AG09309 (cell line): Measurements from ENCODE around the gene AFTPH.

Experiments used
- DNase-seq: peaks from one replicate; pipeline ENCODE4 v3.0.0-alpha.2; 2010; ENCODE audit warnings: low read depth
- H3K4me3 ChIP-seq: 2 replicates; pipeline ENCODE4 v1.5.1; 2011; ENCODE audit warnings: mild to moderate bottlenecking, low read depth, low read length, moderate library complexity; ENCODE audit not compliant: control insufficient read depth
- TF ChIP-seq, protein P1 (sequence below): IDR thresholded peaks from 2 replicates; pipeline ENCODE4 v1.5.1; 2011; ENCODE audit warnings: mild to moderate bottlenecking, low read depth, low read length, inconsistent platforms; ENCODE audit not compliant: insufficient read depth, control insufficient read depth; ENCODE audit errors: missing control alignments

The AFTPH gene

DNA sequence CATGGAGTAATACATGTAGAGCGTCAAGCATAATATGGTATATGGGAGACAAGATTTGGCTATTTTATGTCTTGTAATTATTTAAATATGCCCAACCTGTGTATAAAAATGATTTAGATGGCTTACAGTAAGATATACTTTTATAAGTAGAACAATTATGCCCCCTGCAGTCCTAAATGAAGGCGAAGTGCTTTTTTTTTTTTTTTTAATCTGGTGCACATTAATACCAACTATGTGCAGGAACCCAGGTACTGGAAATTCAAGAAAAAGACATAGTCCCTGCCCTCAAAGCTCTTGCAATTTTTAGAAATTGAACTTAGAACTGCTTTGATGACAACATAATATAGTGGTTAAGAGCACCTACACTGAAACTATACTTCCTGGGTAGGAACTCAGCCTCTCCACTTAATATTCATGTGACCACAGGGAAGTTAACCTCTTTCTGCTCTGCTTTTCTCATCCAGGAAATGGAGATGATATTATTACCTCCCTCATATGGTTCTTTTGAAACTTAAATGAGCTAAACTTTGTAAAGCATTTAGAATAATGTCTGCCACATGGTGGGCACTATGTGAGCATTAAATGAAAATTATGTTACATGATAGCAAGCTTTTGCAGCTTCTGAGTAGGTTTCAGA, 38.1 kb downstream of the AFTPH start:
- DNase-seq: no peak
- H3K4me3 ChIP-seq: no peak overlapping the region
- TF ChIP-seq, protein P1, sequence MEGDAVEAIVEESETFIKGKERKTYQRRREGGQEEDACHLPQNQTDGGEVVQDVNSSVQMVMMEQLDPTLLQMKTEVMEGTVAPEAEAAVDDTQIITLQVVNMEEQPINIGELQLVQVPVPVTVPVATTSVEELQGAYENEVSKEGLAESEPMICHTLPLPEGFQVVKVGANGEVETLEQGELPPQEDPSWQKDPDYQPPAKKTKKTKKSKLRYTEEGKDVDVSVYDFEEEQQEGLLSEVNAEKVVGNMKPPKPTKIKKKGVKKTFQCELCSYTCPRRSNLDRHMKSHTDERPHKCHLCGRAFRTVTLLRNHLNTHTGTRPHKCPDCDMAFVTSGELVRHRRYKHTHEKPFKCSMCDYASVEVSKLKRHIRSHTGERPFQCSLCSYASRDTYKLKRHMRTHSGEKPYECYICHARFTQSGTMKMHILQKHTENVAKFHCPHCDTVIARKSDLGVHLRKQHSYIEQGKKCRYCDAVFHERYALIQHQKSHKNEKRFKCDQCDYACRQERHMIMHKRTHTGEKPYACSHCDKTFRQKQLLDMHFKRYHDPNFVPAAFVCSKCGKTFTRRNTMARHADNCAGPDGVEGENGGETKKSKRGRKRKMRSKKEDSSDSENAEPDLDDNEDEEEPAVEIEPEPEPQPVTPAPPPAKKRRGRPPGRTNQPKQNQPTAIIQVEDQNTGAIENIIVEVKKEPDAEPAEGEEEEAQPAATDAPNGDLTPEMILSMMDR: peak; percentile 20

DNA sequence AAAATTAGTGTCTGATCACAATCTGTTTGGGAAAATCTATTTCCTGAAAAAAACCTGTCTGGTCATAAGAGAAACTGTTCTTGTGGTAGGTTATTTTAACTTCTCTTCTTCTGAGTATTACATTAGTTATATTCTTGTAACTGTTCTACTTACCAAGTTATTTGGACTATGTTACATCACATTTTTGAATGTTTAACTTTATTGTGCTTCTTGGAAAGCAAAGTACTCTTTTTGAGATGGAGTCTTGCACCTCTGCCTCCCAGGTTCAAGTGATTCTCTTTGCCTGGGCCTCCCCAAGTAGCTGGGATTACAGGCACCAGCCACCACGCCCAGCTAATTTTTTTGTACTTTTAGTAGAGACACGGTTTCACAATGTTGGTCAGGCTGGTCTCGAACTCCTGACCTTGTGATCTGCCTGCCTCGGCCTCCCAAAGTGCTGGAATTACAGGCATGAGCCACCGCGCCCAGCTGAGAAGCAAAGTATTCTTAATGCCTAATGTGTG, 39.4 kb downstream of the AFTPH start:
- H3K4me3 ChIP-seq: no peak overlapping the region
- TF ChIP-seq, protein P1: no peak
- DNase-seq: no peak

DNA sequence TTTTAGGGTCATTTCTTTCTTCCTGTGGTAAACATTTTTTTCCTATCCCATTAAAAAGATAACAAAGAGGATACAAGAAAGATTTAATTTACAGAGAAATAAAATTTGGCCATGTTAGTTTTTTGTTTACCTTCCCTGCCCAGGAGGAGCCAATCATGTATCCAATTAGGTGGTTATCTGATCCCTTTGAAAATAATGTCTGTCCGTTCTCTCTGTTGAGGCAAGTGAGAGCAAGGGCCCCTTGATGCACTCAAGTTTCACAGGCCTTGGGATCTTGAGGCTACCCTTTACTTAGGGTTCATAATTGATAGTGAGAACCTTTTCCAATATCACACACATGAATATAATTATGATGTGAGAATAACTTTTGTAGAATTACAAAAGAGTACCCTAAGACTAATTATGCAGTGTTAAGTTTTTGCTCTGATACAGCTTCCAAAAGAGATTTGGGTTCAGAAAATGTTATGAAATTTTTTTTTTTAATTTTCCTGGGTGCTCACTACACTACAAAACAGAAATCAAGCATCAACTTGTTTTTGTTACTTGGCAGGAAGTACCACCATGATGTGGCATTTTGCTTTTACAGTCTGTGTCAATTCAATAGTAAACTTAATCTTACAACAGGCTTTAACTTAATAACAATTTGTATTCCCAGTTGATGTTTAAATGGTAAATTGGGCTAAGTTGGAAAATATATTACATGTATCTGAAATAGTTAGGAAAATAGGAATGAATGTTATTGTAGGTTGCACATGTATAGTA, 42.0 kb downstream of the AFTPH start:
- DNase-seq: no peak
- TF ChIP-seq, protein P1: no peak
- no peak overlapping the region for H3K4me3 ChIP-seq

DNA sequence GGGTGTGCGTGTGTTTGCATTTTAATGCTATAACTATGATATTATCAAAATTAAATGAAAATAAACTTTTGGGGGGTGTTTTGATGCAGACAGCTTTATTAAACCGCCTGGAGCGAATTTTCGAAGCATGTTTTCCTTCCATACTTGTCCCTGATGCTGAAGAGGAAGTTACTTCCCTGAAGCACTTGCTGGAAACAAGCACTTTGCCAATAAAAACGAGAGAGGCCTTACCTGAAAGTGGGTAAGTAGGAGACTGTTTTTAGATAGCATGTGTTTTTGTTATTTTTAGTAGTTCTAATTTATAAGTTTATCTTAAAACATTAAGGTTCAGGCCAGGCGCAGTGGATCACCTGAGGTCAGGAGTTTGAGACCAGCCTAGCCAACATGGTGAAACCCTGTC, 43.3 kb downstream of the AFTPH start:
- no peak for DNase-seq
- H3K4me3 ChIP-seq: no peak overlapping the region
- TF ChIP-seq, protein P1: no peak

DNA sequence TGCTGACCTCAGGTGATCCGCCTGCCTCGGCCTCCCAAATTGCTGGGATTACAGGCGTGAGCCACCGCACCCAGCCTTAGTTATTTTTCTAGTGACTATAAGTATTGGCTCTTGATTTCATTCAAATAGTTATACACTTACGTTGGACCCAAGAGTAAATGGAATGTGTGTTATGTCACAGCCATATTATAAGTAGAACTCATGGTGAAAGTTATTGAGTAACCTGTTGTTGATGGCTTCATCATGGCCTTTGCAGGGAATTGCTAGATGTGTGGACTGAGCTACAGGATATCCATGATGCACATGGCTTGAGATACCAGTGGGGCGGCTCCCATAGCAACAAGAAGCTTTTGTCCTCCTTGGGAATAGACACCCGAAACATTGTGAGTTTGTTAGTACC, 44.7 kb downstream of the AFTPH start:
- no peak overlapping the region for H3K4me3 ChIP-seq
- no peak for DNase-seq
- TF ChIP-seq, protein P1: no peak

DNA sequence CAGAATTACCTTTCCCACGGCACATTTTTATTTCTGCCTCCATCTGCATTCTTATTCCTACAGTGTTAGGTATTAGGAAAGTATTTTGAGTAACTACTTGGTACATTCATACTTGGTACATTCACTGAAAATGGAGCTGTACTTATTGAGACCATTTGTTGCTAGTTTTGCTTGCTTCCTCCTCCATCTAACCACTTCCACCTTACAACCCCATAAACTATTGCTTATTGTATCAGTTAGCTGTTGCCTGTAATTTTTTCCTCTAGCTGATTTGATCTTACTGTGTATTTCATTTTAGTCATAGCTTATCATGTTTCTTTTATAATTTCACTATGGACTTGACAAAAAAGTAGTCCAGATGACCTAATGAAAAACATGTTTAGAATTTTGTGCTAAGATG, 50.7 kb downstream of the AFTPH start:
- DNase-seq: no peak
- TF ChIP-seq, protein P1: no peak

More for the DNA sequence above, 50.7 kb downstream of the AFTPH start:
- no peak overlapping the region for H3K4me3 ChIP-seq
